Body of pancreas (tissue), 4 donors: ENCODE measurements around the gene COL4A4.

ENCODE experiments used
- CTCF ChIP-seq, 7 experiments: fragments of 450-650 bp in 4 of 7; fragments of 200-600 bp in 3 of 7; sonication (generic) in 3 of 7; IDR thresholded peaks; one replicate each; pipeline ENCODE4 v1.5.1; 2016 to 2019; ENCODE audit warnings: antibody characterized with exemption in 7 of 7
- POLR2A ChIP-seq, 3 donors: fragments of 450-650 bp; IDR thresholded peaks; one replicate each; pipeline ENCODE4 v1.6.1; 2016; ENCODE audit warnings: antibody characterized with exemption in 3 of 3, mild to moderate bottlenecking in 2 of 3

GRCh38 chr2:227033471-227034148, 130.4 kb downstream of the COL4A4 start:
- TF ChIP-seq CTCF (IDR thresholded peaks at IDR 0.05), result peak; percentile 50 to 74 (median 66)
- no peak for TF ChIP-seq POLR2A (IDR thresholded peaks at IDR 0.05)
